ENCODE measurements around the gene RARG.

The RARG gene

GRCh38 chr12:53267306-53267998, 35.4 kb upstream of the RARG start:
- no peak for DNase-seq (ENCODE audit: insufficient read length, low spot score)
- TF ChIP-seq POU2F2 (IDR thresholded peaks at IDR 0.05; ENCODE audit: low read depth, low read length): no peak
- TF ChIP-seq PAX5 (IDR thresholded peaks at IDR 0.05; ENCODE audit: insufficient read depth, low read length, severe bottlenecking): no peak
- no peak for TF ChIP-seq TAF1 (IDR thresholded peaks at IDR 0.05; ENCODE audit: low read depth, low read length)
- peak; percentile 33; the same call in 1 of the 2 replicates for TF ChIP-seq SPI1 (IDR thresholded peaks at IDR 0.05; ENCODE audit: low read depth, low read length)
- TF ChIP-seq POLR2AphosphoS5 (IDR thresholded peaks at IDR 0.05; ENCODE audit: low read depth, low read length): no peak
- no peak for FAIRE-seq

GRCh38 chr12:53265783-53266182, 33.8 kb upstream of the RARG start:
- FAIRE-seq (no peak), DNase-seq (ENCODE audit: insufficient read length, low spot score) (no peak)
- TF ChIP-seq PAX5 (IDR thresholded peaks at IDR 0.05; ENCODE audit: insufficient read depth, low read length, severe bottlenecking) (no peak), POLR2A (IDR thresholded peaks at IDR 0.05; ENCODE audit: low read depth, low read length) (no peak), SPI1 (IDR thresholded peaks at IDR 0.05; ENCODE audit: low read depth, low read length) (no peak), POU2F2 (IDR thresholded peaks at IDR 0.05; ENCODE audit: low read depth, low read length) (no peak), POLR2AphosphoS5 (IDR thresholded peaks at IDR 0.05; ENCODE audit: low read depth, low read length) (no peak), TAF1 (IDR thresholded peaks at IDR 0.05; ENCODE audit: low read depth, low read length) (no peak)

GRCh38 chr12:53259891-53260290, 27.9 kb upstream of the RARG start:
- TF ChIP-seq POU2F2 (IDR thresholded peaks at IDR 0.05; ENCODE audit: low read depth, low read length) (no peak), PAX5 (IDR thresholded peaks at IDR 0.05; ENCODE audit: insufficient read depth, low read length, severe bottlenecking) (no peak), TAF1 (IDR thresholded peaks at IDR 0.05; ENCODE audit: low read depth, low read length) (no peak), POLR2AphosphoS5 (IDR thresholded peaks at IDR 0.05; ENCODE audit: low read depth, low read length) (no peak), POLR2A (IDR thresholded peaks at IDR 0.05; ENCODE audit: low read depth, low read length) (no peak), SPI1 (IDR thresholded peaks at IDR 0.05; ENCODE audit: low read depth, low read length) (no peak)
- DNase-seq (ENCODE audit: insufficient read length, low spot score) (no peak), FAIRE-seq (no peak)

GRCh38 chr12:53258541-53259539, 26.8 kb upstream of the RARG start:
- DNase-seq (ENCODE audit: insufficient read length, low spot score) (no peak), FAIRE-seq (no peak)
- TF ChIP-seq POLR2A (IDR thresholded peaks at IDR 0.05; ENCODE audit: low read depth, low read length) (no peak), POU2F2 (IDR thresholded peaks at IDR 0.05; ENCODE audit: low read depth, low read length) (no peak), SPI1 (IDR thresholded peaks at IDR 0.05; ENCODE audit: low read depth, low read length) (no peak), PAX5 (IDR thresholded peaks at IDR 0.05; ENCODE audit: insufficient read depth, low read length, severe bottlenecking) (no peak), POLR2AphosphoS5 (IDR thresholded peaks at IDR 0.05; ENCODE audit: low read depth, low read length) (no peak)

GRCh38 chr12:53255996-53256395, 24.0 kb upstream of the RARG start:
- DNase-seq (ENCODE audit: insufficient read length, low spot score) (no peak), FAIRE-seq (no peak)
- TF ChIP-seq SPI1 (IDR thresholded peaks at IDR 0.05; ENCODE audit: low read depth, low read length) (peak; percentile 99), TAF1 (IDR thresholded peaks at IDR 0.05; ENCODE audit: low read depth, low read length) (no peak)

DNA sequence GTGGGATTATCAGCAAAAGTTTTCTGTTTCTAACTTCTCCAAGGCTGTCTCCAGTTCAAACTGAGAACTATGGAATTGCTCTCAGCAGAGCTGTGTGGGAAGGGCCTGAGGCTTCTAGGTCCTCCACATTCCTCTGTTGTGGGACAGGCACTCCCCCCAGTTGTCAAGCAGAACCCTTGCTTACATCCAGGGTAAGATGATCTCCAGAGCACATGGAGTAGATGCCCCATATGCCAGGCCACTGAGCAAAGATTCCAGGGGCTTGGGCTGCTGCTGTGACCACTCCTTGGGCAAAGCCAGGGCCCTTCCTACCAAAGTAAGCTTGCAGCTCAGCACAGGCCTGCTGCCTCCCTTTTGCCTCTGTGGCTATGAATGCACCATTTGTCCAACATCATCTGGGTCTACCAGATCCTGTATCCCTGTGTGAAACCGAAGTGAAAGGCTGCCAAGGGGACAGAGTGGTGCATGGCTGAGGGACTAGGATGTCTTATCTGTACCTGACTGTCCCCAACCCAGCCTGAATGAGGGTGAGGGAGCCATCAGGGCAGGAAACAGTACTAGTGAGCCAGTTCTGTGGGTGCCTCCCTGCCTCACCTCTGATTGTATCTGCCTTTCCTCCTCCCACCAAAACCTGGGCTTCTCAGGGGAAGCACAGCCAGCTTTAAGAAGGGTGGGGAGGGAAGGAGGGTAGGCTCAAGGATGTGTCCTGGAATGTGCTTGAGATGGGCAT, 23.0 kb upstream of the RARG start:
- TF ChIP-seq PAX5 (IDR thresholded peaks at IDR 0.05; ENCODE audit: insufficient read depth, low read length, severe bottlenecking): no peak
- TF ChIP-seq POLR2AphosphoS5 (IDR thresholded peaks at IDR 0.05; ENCODE audit: low read depth, low read length): no peak
- TF ChIP-seq TAF1 (IDR thresholded peaks at IDR 0.05; ENCODE audit: low read depth, low read length): no peak
- no peak for TF ChIP-seq SPI1 (IDR thresholded peaks at IDR 0.05; ENCODE audit: low read depth, low read length)
- no peak for TF ChIP-seq POU2F2 (IDR thresholded peaks at IDR 0.05; ENCODE audit: low read depth, low read length)
- TF ChIP-seq POLR2A (IDR thresholded peaks at IDR 0.05; ENCODE audit: low read depth, low read length): no peak
- no peak for FAIRE-seq
- no peak for DNase-seq (ENCODE audit: insufficient read length, low spot score)

GRCh38 chr12:53253298-53253697, 21.3 kb upstream of the RARG start:
- DNase-seq (ENCODE audit: insufficient read length, low spot score) (no peak), FAIRE-seq (no peak)
- TF ChIP-seq SPI1 (IDR thresholded peaks at IDR 0.05; ENCODE audit: low read depth, low read length) (no peak), POLR2A (IDR thresholded peaks at IDR 0.05; ENCODE audit: low read depth, low read length) (no peak), POU2F2 (IDR thresholded peaks at IDR 0.05; ENCODE audit: low read depth, low read length) (no peak), PAX5 (IDR thresholded peaks at IDR 0.05; ENCODE audit: insufficient read depth, low read length, severe bottlenecking) (no peak), TAF1 (IDR thresholded peaks at IDR 0.05; ENCODE audit: low read depth, low read length) (no peak), POLR2AphosphoS5 (IDR thresholded peaks at IDR 0.05; ENCODE audit: low read depth, low read length) (no peak)

GRCh38 chr12:53252349-53252916, 20.4 kb upstream of the RARG start:
- no peak for TF ChIP-seq POLR2A (IDR thresholded peaks at IDR 0.05; ENCODE audit: low read depth, low read length)
- no peak for DNase-seq (ENCODE audit: insufficient read length, low spot score)
- peak; percentile 13 for FAIRE-seq

Measured in GM12891 (cell line).